GM13977 (cell line): Measurements from ENCODE around the gene P3H2.

ENCODE experiments used
- DNase-seq: peaks from one replicate; pipeline ENCODE4 v3.0.0; 2012; ENCODE audit warnings: low spot score
- CTCF ChIP-seq: IDR thresholded peaks from 2 replicates; pipeline ENCODE4 v1.5.1; 2012; ENCODE audit warnings: mild to moderate bottlenecking, control low read depth; ENCODE audit not compliant: insufficient read depth; ENCODE audit errors: extremely low read depth, missing control alignments
- in situ Hi-C: fragments of 300-500 bp; cut with MboI; formaldehyde crosslinking; loops from one replicate; pipeline ENCODE4 v1.12.0; 2022; ENCODE audit warnings: low sequenced_read_pairs, low pct_unique_long_range_greater_than_20kb, mixed read lengths, inconsistent platforms; ENCODE audit not compliant: unreplicated experiment

P3H2 gene

GRCh38 chr3:190048932-190049441, 71.7 kb downstream of the P3H2 start:
- DNase-seq: no peak
- in situ Hi-C loops: no loop called here
- no peak for TF ChIP-seq CTCF

- no peak for TF ChIP-seq CTCF
- in situ Hi-C loops: no loop called here
- no peak for DNase-seq
Measured at GRCh38 chr3:190044974-190045373, 75.7 kb downstream of the P3H2 start.

- DNase-seq: no peak
- TF ChIP-seq CTCF: no peak
- in situ Hi-C loops: no loop called here
Measured at GRCh38 chr3:190044142-190044541, 76.6 kb downstream of the P3H2 start.

- no peak for TF ChIP-seq CTCF
- in situ Hi-C loops: no loop called here
Measured at GRCh38 chr3:190043741-190044140, 77.0 kb downstream of the P3H2 start.

GRCh38 chr3:190042558-190042957, 78.1 kb downstream of the P3H2 start:
- in situ Hi-C loops: no loop called here
- TF ChIP-seq CTCF: no peak

More at GRCh38 chr3:190043741-190044140, 77.0 kb downstream of the P3H2 start:
- no peak for DNase-seq

GRCh38 chr3:190041333-190042041, 79.2 kb downstream of the P3H2 start:
- peak; percentile 22 for DNase-seq
- TF ChIP-seq CTCF: no peak
- in situ Hi-C loops: no loop called here

More at GRCh38 chr3:190042558-190042957, 78.1 kb downstream of the P3H2 start:
- DNase-seq: no peak
